Endodermal cell (in vitro differentiated cells): ENCODE measurements around the gene PSMC4. TPM values are rescaled to one million over a fixed set of nuclear protein-coding genes. Genes with fewer than 3 reads are reported as not detected.

Experiments
- DNase-seq: peaks from one replicate; pipeline ENCODE4 v3.0.0-alpha.2; 2017
- H3K27ac ChIP-seq: 2 replicates; pipeline ENCODE4 v1.5.1; 2013; ENCODE audit warnings: mild to moderate bottlenecking, low read depth, low read length, moderate library complexity
- H3K27me3 ChIP-seq: 2 replicates; pipeline ENCODE4 v1.6.1; 2013; ENCODE audit warnings: mild to moderate bottlenecking, low read length, moderate library complexity; ENCODE audit not compliant: insufficient read depth, control insufficient read depth, poor library complexity, severe bottlenecking
- H3K36me3 ChIP-seq: 2 replicates; pipeline ENCODE4 v1.7.0; 2013; ENCODE audit warnings: mild to moderate bottlenecking, low read length, moderate library complexity; ENCODE audit not compliant: control insufficient read depth, insufficient read depth
- H3K4me1 ChIP-seq: one replicate; pipeline ENCODE4 v1.7.0; 2013; ENCODE audit warnings: low read length; ENCODE audit not compliant: control insufficient read depth, insufficient read depth
- H3K4me3 ChIP-seq: 2 replicates; pipeline ENCODE4 v1.5.1; 2013; ENCODE audit warnings: mild to moderate bottlenecking, low read length, moderate library complexity
- H3K9ac ChIP-seq: 2 replicates; pipeline ENCODE4 v1.6.1; 2013; ENCODE audit warnings: mild to moderate bottlenecking, low read length, moderate library complexity; ENCODE audit not compliant: poor library complexity, severe bottlenecking; ENCODE audit errors: extremely low read depth
- H3K9me3 ChIP-seq: 2 replicates; pipeline ENCODE4 v1.6.1; 2013; ENCODE audit warnings: mild to moderate bottlenecking, low read length, moderate library complexity; ENCODE audit not compliant: control insufficient read depth
- H3K27ac Mint-ChIP-seq: 2 replicates; pipeline ENCODE4 v1.8.0; 2020; ENCODE audit warnings: mixed read lengths
- H3K27me3 Mint-ChIP-seq: 2 replicates; pipeline ENCODE4 v1.8.0; 2021; ENCODE audit warnings: mild to moderate bottlenecking, mixed read lengths; ENCODE audit not compliant: insufficient read depth
- H3K36me3 Mint-ChIP-seq: 2 replicates; pipeline ENCODE4 v1.8.0; 2020; ENCODE audit warnings: low read depth, mixed read lengths
- H3K4me1 Mint-ChIP-seq: 2 replicates; pipeline ENCODE4 v1.8.0; 2020; ENCODE audit warnings: mixed read lengths
- H3K4me3 Mint-ChIP-seq: 2 replicates; pipeline ENCODE4 v1.8.0; 2020; ENCODE audit warnings: mild to moderate bottlenecking, moderate library complexity, mixed read lengths
- H3K9me3 Mint-ChIP-seq: 2 replicates; pipeline ENCODE4 v1.8.0; 2020; ENCODE audit warnings: mild to moderate bottlenecking, mixed read lengths
- WGBS, 2 experiments: methylation state at CpG; one replicate each; pipeline versions ENCODE4 v1.1.5 to v1.1.7; 2013; ENCODE audit warnings: missing lambda C conversion rate in 2 of 2, mixed read lengths in 1 of 2; ENCODE audit not compliant: insufficient coverage in 1 of 2, insufficient read length in 1 of 2; 5-methylcytosine and 5-hydroxymethylcytosine counted together
- total RNA-seq, 2 donors: library from RNA; stranded (reverse); fragmentation: NEBNext Ultra II Directional in 1 of 2; extraction: Animal tissue kit (Norgen Biotek cat#: 25700) in 1 of 2; gene quantifications; 2 replicates in 1 of 2; 3 replicates in 1 of 2; pipeline ENCODE4 v1.2.1, GENCODE V29; 2021
- TF ChIP-seq, protein P1 (sequence below): fragments of 200-600 bp; sonication (generic); conservative IDR thresholded peaks from 2 replicates; pipeline ENCODE4 v1.5.0; 2021; ENCODE audit warnings: antibody characterized with exemption, mild to moderate bottlenecking

The PSMC4 gene
- total RNA-seq, 2 donors from 2014 or later: 88.9 to 96.9 TPM

DNA sequence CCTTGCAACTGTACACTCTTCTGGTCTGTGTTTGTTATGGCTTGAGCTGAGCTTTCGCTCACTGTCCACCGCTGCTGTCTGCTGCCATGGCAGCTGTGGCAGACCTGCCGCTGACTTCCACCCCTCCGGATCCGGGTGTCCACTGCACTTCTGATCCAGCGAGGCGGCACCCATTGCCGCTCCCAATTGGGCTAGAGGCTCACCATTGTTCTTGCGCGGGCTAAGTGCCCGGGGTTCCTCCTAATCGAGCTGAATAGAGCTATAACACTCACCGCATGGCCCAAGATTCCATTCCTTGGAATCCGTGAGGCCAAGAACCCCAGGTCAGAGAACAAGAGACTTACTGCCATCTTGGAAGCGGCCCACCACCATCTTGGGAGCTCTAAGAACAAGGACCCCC is 2.2 kb upstream of the PSMC4 start:
- H3K27ac Mint-ChIP-seq: no peak overlapping the region
- no peak for DNase-seq
- no peak overlapping the region for H3K4me3 Mint-ChIP-seq
- H3K36me3 ChIP-seq: peaks cover 16% of the 10 kb centered on the region
- no peaks in the 10 kb centered on the region for H3K27me3 ChIP-seq
- no peaks in the 10 kb centered on the region for H3K9me3 Mint-ChIP-seq
- 93 to 95% methylated on average over 10 to 15 of the region's 15 CpGs for WGBS, 2 experiments
- no peaks in the 10 kb centered on the region for H3K27me3 Mint-ChIP-seq
- no peak overlapping the region for H3K4me3 ChIP-seq
- peaks cover 12% of the 10 kb centered on the region for H3K4me1 Mint-ChIP-seq
- TF ChIP-seq, protein P1, sequence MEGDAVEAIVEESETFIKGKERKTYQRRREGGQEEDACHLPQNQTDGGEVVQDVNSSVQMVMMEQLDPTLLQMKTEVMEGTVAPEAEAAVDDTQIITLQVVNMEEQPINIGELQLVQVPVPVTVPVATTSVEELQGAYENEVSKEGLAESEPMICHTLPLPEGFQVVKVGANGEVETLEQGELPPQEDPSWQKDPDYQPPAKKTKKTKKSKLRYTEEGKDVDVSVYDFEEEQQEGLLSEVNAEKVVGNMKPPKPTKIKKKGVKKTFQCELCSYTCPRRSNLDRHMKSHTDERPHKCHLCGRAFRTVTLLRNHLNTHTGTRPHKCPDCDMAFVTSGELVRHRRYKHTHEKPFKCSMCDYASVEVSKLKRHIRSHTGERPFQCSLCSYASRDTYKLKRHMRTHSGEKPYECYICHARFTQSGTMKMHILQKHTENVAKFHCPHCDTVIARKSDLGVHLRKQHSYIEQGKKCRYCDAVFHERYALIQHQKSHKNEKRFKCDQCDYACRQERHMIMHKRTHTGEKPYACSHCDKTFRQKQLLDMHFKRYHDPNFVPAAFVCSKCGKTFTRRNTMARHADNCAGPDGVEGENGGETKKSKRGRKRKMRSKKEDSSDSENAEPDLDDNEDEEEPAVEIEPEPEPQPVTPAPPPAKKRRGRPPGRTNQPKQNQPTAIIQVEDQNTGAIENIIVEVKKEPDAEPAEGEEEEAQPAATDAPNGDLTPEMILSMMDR: no peak
- no peak overlapping the region for H3K27ac ChIP-seq
- no peaks in the 10 kb centered on the region for H3K4me1 ChIP-seq
- H3K36me3 Mint-ChIP-seq: peaks cover 22% of the 10 kb centered on the region
- no peak overlapping the region for H3K9ac ChIP-seq
- H3K9me3 ChIP-seq: no peaks in the 10 kb centered on the region

- Mint-ChIP-seq H3K4me1 (peaks cover 12% of the 10 kb centered on the region), H3K27ac (no peak overlapping the region), H3K4me3 (peak overlapping the region; percentile 100), H3K27me3 (no peaks in the 10 kb centered on the region), H3K36me3 (peaks cover 27% of the 10 kb centered on the region), H3K9me3 (no peaks in the 10 kb centered on the region)
- WGBS, 2 experiments: 97 to 99% methylated on average over 4 to 5 of the region's 6 CpGs
- no peaks in the 10 kb centered on the region for H3K9me3 ChIP-seq
- H3K27ac ChIP-seq: no peak overlapping the region
- no peak overlapping the region for H3K4me3 ChIP-seq
- DNase-seq: no peak
- peaks cover 21% of the 10 kb centered on the region for H3K36me3 ChIP-seq
- no peak overlapping the region for H3K9ac ChIP-seq
- H3K27me3 ChIP-seq: no peaks in the 10 kb centered on the region
- H3K4me1 ChIP-seq: no peaks in the 10 kb centered on the region
- TF ChIP-seq, protein P1: no peak
Measured at GRCh38 chr19:39969266-39969665, 1.7 kb upstream of the PSMC4 start.

DNA sequence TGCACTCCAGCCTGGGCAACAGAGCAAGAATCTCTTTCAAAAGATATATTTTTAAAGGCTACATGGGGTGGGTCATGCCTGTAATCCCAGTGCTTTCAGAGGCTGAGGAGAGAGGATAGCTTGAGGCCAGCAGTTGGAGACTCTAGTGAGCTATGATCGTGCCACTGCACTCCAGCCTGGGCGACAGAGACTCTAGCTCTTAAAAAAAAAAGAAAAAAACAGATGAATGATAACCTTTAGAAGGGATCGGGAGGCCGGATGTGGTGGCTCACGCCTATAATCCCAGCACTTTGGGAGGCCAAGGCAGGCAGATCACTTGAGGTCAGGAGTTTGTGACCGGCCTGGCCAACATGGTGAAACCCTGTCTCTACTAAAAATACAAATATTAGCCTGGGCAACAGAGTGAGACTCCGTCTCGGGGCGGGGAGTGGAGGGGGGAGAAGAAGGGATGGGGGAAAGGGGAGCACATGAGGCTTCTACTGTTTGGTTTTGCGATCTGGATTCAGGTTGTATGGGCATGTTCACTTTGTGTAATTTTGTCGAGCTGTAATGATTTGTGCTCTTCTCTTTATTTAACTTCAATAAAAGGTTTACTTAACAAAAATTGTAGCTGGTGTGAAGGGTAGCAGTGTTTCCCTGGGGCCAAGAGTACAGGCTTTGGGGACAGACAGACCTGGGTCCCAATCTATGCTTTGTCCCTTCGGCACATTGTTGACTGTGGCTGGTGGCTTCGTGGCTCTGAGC is 1.1 kb upstream of the PSMC4 start:
- no peak for DNase-seq
- H3K36me3 ChIP-seq: peaks cover 26% of the 10 kb centered on the region
- H3K9me3 Mint-ChIP-seq: no peaks in the 10 kb centered on the region
- H3K27ac ChIP-seq: peak overlapping the region; percentile 87
- H3K27me3 Mint-ChIP-seq: no peaks in the 10 kb centered on the region
- peak overlapping the region; percentile 96 for H3K4me3 ChIP-seq
- H3K4me1 Mint-ChIP-seq: peaks cover 12% of the 10 kb centered on the region
- no peaks in the 10 kb centered on the region for H3K27me3 ChIP-seq
- peak overlapping the region; percentile 100 for H3K4me3 Mint-ChIP-seq
- TF ChIP-seq, protein P1: no peak
- peak overlapping the region; percentile 68 for H3K9ac ChIP-seq
- peak overlapping the region; percentile 97 for H3K27ac Mint-ChIP-seq
- peaks cover 33% of the 10 kb centered on the region for H3K36me3 Mint-ChIP-seq
- H3K4me1 ChIP-seq: no peaks in the 10 kb centered on the region
- no peaks in the 10 kb centered on the region for H3K9me3 ChIP-seq
- WGBS, 2 experiments: 74 to 85% methylated on average over 6 to 12 of the region's 13 CpGs
